Central memory CD8-positive, alpha-beta T cell (primary cell): ENCODE results near the gene VWA8.
A peak's percentile ranks its signal among the peaks of the same experiment; 100 is the strongest.
"Not testable (repeated sequence)": the region's sequence is repeated elsewhere in the genome, so short reads cannot be mapped to it uniquely, and the experiment has no call there.

Source experiments
- ATAC-seq: fragments of 150-1000 bp; cut with Tn5 transposase; replicated peaks from 2 replicates; pipeline ENCODE4 v1.10.0; 2022; ENCODE audit warnings: mild to moderate bottlenecking, moderate FRiP score, moderate number of reproducible peaks; ENCODE audit not compliant: poor library complexity, severe bottlenecking; ENCODE audit errors: extremely low read depth
- DNase-seq, 2 donors: peaks; one replicate each; pipeline ENCODE4 v3.0.0; 2021; ENCODE audit warnings: low spot score in 2 of 2
- H3K27ac Mint-ChIP-seq: one replicate; pipeline ENCODE4 v1.8.0; 2022; ENCODE audit warnings: low read depth, mild to moderate bottlenecking, moderate library complexity, mixed read lengths
- H3K27me3 Mint-ChIP-seq: one replicate; pipeline ENCODE4 v1.8.0; 2022; ENCODE audit warnings: mixed read lengths
- H3K36me3 Mint-ChIP-seq: one replicate; pipeline ENCODE4 v1.8.0; 2022; ENCODE audit warnings: mild to moderate bottlenecking, moderate library complexity, mixed read lengths; ENCODE audit not compliant: insufficient read depth
- H3K4me1 Mint-ChIP-seq: one replicate; pipeline ENCODE4 v1.8.0; 2022; ENCODE audit warnings: mixed read lengths
- H3K4me3 Mint-ChIP-seq: one replicate; pipeline ENCODE4 v1.8.0; 2022; ENCODE audit warnings: mild to moderate bottlenecking, moderate library complexity, mixed read lengths
- H3K9me3 Mint-ChIP-seq: one replicate; pipeline ENCODE4 v1.8.0; 2022; ENCODE audit warnings: mixed read lengths

VWA8 gene

GRCh38 chr13:41542799-41543198, 418.1 kb downstream of the VWA8 start:
- DNase-seq, H3K4me1 Mint-ChIP-seq, H3K9me3 Mint-ChIP-seq, H3K27ac Mint-ChIP-seq, ATAC-seq, H3K4me3 Mint-ChIP-seq, H3K36me3 Mint-ChIP-seq, H3K27me3 Mint-ChIP-seq: not testable (repeated sequence)

GRCh38 chr13:41542281-41542680, 418.6 kb downstream of the VWA8 start:
- H3K4me1 Mint-ChIP-seq, result peaks cover 5% of the 10 kb centered on the region
- H3K27me3 Mint-ChIP-seq, result no peaks in the 10 kb centered on the region
- no peak overlapping the region for H3K4me3 Mint-ChIP-seq
- no peak for ATAC-seq
- no peaks in the 10 kb centered on the region for H3K9me3 Mint-ChIP-seq
- no peak for DNase-seq
- H3K27ac Mint-ChIP-seq, result no peak overlapping the region
- H3K36me3 Mint-ChIP-seq, result no peaks in the 10 kb centered on the region

- Mint-ChIP-seq H3K36me3 (no peaks in the 10 kb centered on the region), H3K27ac (no peak overlapping the region), H3K9me3 (no peaks in the 10 kb centered on the region), H3K27me3 (no peaks in the 10 kb centered on the region), H3K4me1 (peaks cover 5% of the 10 kb centered on the region), H3K4me3 (no peak overlapping the region)
- no peak for ATAC-seq
- no peak for DNase-seq
Observed at GRCh38 chr13:41541142-41541938, 419.6 kb downstream of the VWA8 start.

- H3K36me3 Mint-ChIP-seq, H3K4me3 Mint-ChIP-seq, DNase-seq, H3K9me3 Mint-ChIP-seq, H3K27ac Mint-ChIP-seq, H3K4me1 Mint-ChIP-seq, H3K27me3 Mint-ChIP-seq, ATAC-seq: not testable (repeated sequence)
Observed at GRCh38 chr13:41540240-41540639, 420.7 kb downstream of the VWA8 start.

- no peaks in the 10 kb centered on the region for H3K9me3 Mint-ChIP-seq
- H3K27me3 Mint-ChIP-seq, result peaks cover 3% of the 10 kb centered on the region
- ATAC-seq (no peak), DNase-seq (no peak)
- H3K4me3 Mint-ChIP-seq, result no peak overlapping the region
- H3K27ac Mint-ChIP-seq, result no peak overlapping the region
- peaks cover 3% of the 10 kb centered on the region for H3K36me3 Mint-ChIP-seq
- no peaks in the 10 kb centered on the region for H3K4me1 Mint-ChIP-seq
Observed at GRCh38 chr13:41533266-41534052, 427.4 kb downstream of the VWA8 start.

- Mint-ChIP-seq H3K27ac (peak overlapping the region; percentile 19), H3K4me3 (no peak overlapping the region), H3K36me3 (peaks cover 2% of the 10 kb centered on the region), H3K27me3 (peaks cover 17% of the 10 kb centered on the region), H3K4me1 (no peaks in the 10 kb centered on the region), H3K9me3 (no peaks in the 10 kb centered on the region)
- DNase-seq, result no peak
- no peak for ATAC-seq
Observed at GRCh38 chr13:41528021-41528420, 432.9 kb downstream of the VWA8 start.

DNA sequence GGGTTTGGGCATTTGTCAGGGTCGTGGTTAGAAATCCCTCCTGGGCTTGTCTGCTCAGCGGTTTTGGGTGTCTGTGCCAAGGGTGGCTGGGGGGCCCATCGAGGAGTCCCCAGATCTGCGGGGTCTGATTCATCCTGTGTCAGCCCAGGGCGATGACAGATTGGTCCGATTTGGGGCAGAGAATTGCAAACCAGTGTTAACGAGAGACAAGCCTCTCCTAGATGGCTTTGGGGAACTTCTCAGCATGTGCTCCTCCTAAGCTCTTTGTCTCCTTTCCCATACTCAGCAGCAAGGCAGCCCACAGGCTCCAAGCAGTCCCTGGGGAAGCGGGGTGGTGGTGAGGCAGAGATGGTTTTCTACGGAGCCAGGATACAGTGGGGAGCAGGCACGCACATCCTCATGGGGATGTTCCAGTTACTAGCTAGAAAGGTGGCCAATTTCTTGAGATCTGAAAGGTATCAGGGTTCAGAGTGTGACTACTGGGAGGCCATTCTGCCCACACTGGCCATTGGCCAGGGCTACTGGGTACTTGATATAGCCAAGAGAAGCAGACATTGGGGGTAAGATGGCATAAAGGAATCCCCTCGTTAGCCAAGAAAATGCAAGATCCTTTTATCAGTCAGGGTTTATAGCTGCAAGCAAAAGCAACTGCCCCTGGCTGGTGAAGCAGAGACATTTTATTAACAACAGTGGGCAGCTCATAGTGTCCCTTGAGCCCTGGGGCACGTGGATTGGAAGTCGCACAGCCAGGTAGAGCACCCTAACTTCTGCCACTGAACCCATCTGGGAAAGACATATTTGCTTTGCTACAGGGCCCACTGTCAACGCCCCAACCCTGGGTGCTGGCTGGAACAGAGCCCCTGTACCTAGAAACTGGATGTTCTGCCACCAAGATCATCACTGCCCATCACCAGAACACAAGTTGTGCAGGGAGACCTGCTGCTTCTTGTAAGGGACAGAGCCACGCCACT, 440.0 kb downstream of the VWA8 start:
- Mint-ChIP-seq H3K27ac (peak overlapping the region; percentile 16), H3K9me3 (no peaks in the 10 kb centered on the region), H3K27me3 (no peaks in the 10 kb centered on the region), H3K36me3 (no peaks in the 10 kb centered on the region), H3K4me3 (no peak overlapping the region), H3K4me1 (no peaks in the 10 kb centered on the region)
- ATAC-seq (no peak), DNase-seq (no peak)

DNA sequence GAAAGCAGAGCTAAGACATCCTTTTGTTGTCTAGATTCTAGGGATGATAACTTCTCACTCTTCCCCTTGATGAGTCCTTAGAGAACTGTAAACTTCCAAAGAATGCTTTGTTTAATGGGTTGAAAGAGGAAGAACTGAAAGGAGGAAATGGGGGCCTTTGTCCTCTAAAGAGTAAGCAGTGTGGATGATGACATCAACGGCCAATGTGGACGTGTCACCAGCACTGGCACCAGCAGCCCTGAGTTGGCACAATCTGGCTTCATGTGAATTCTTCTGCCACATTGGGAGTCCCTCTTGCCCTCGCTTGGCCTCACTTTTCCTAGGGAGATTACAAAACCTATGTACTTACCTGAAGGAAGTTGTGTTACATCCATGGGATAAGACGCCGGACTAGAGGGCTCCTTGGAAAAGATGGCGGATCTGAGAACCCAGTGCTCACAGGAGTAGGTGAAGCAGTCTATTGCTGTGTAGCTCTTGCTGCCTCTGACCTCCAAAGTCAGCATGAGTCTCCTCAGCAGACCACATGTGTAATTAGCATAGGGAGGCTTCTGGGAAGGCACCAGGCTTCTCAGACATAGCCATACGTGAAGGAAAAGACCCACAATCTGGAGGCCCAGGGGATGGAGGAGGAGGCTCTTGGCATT, 440.8 kb downstream of the VWA8 start:
- H3K27ac Mint-ChIP-seq, result no peak overlapping the region

More for the DNA sequence above, 440.8 kb downstream of the VWA8 start:
- H3K4me1 Mint-ChIP-seq, result no peaks in the 10 kb centered on the region
- H3K9me3 Mint-ChIP-seq, result no peaks in the 10 kb centered on the region
- no peak for DNase-seq
- no peaks in the 10 kb centered on the region for H3K27me3 Mint-ChIP-seq
- H3K4me3 Mint-ChIP-seq, result no peak overlapping the region
- peaks cover 2% of the 10 kb centered on the region for H3K36me3 Mint-ChIP-seq
- no peak for ATAC-seq
